Activated CD4-positive, alpha-beta T cell treated with anti-CD3 and anti-CD28 coated beads for 4 hours (primary cell): ENCODE results near the gene TTLL1.

Experiments used
- DNase-seq, 2 donors: peaks; one replicate each; pipeline ENCODE4 v3.0.0-alpha.2; 2020

The TTLL1 gene

DNA sequence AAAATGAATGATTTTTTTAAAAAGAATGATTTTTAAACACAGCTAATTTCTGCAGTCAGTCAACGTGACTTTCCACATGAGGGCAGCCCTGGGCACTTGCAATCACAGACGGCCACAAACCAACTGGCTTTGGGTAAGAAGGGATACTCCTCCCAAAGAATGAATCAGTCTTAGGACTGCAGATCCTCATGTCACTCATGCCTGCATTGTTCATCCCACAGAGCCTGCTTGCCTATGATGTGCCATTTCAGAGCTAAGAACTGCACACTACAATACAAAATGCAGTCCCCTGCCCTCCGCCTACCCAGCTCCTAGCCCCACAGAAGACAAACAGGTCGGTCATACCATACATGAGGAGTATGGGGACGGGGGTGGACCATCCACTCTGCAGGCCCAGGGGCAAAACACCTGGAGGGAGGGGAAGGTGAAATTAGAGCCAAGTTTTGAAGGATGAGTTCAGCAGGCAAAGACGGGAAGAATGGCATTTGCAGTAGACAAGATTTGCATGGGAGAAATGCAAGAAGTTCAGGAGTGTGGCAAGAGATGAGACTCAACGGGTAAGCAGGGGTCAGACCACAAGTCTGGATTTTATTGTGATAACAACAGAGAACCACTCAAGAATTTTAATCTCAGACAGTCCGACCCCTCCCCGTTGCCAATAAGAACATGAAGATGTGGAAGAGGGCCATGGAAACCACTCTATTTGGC lies 98.9 kb downstream of the TTLL1 start:
- no peak for DNase-seq
